T-helper 22 cell (primary cell): ENCODE results near the gene SLC6A18.

Experiments used
- DNase-seq: peaks from one replicate; pipeline ENCODE4 v3.0.0-alpha.2; 2020; ENCODE audit warnings: low read depth

SLC6A18 gene

GRCh38 chr5:1225081-1225480 lies at the start of gene SLC6A18:
SLC6A18 (plus strand) TSS chr5:1225381; CDS start chr5:1225478, 97 bp downstream.
- no peak for DNase-seq

- no peak for DNase-seq
Observed at GRCh38 chr5:1175801-1176472, 49.2 kb upstream of the SLC6A18 start.

GRCh38 chr5:1176473-1177391 lies 48.4 kb upstream of the SLC6A18 start:
- DNase-seq = no peak

- DNase-seq = no peak
Observed at GRCh38 chr5:1177826-1178528, 47.2 kb upstream of the SLC6A18 start.

- DNase-seq = no peak
Observed at GRCh38 chr5:1178529-1179382, 46.4 kb upstream of the SLC6A18 start.

- DNase-seq = no peak
Observed at GRCh38 chr5:1179383-1179715, 45.8 kb upstream of the SLC6A18 start.

GRCh38 chr5:1180096-1180495 lies 45.1 kb upstream of the SLC6A18 start:
- DNase-seq = no peak

- no peak for DNase-seq
Observed at GRCh38 chr5:1180841-1181271, 44.3 kb upstream of the SLC6A18 start.

GRCh38 chr5:1181451-1182359 lies 43.5 kb upstream of the SLC6A18 start:
- DNase-seq = no peak

GRCh38 chr5:1182360-1182632 lies 42.9 kb upstream of the SLC6A18 start:
- no peak for DNase-seq

- no peak for DNase-seq
Observed at GRCh38 chr5:1182633-1183423, 42.4 kb upstream of the SLC6A18 start.

- no peak for DNase-seq
Observed at GRCh38 chr5:1183424-1184162, 41.6 kb upstream of the SLC6A18 start.

- DNase-seq = no peak
Observed at GRCh38 chr5:1184163-1184470, 41.1 kb upstream of the SLC6A18 start.

GRCh38 chr5:1184481-1184880 lies 40.7 kb upstream of the SLC6A18 start:
- no peak for DNase-seq

- DNase-seq = no peak
Observed at GRCh38 chr5:1185038-1185627, 40.0 kb upstream of the SLC6A18 start.

GRCh38 chr5:1185629-1186350 lies 39.4 kb upstream of the SLC6A18 start:
- DNase-seq = no peak

- DNase-seq = no peak
Observed at GRCh38 chr5:1186351-1187233, 38.6 kb upstream of the SLC6A18 start.
